ENCODE measurements around the gene ASB13. TPM values are rescaled to one million over a fixed set of nuclear protein-coding genes. Genes with fewer than 3 reads are reported as not detected.
A peak's percentile ranks its signal among the peaks of the same experiment; 100 is the strongest.

Gene ASB13
- total and polyA plus RNA-seq, 2 of the 13 experiments (the other 11 are each of a cell fraction or from before 2014, with no cell fraction given), result 9.3 to 15.4 TPM

GRCh38 chr10:5589661-5590511 lies 76.5 kb downstream of the ASB13 start (continued):
- TF ChIP-seq ZFX (CRISPR knock-in tag; IDR thresholded peaks at IDR 0.05; ENCODE audit: low read depth) (no peak), ZNF678 (CRISPR knock-in tag; IDR thresholded peaks at IDR 0.05) (no peak), THAP9 (CRISPR knock-in tag; IDR thresholded peaks at IDR 0.05; ENCODE audit: borderline replicate concordance) (0 out of 2 replicates have a peak, but pooled peaks have one; percentile 39), ZNF350 (CRISPR knock-in tag; IDR thresholded peaks at IDR 0.05; ENCODE audit: borderline replicate concordance, low read depth) (0 out of 2 replicates have a peak, but pooled peaks have one; percentile 41), CEBPG (CRISPR knock-in tag; IDR thresholded peaks at IDR 0.05) (0 out of 2 replicates have a peak, but pooled peaks have one; percentile 1), MLLT10 (CRISPR knock-in tag; IDR thresholded peaks at IDR 0.05) (no peak), HINFP (CRISPR knock-in tag; IDR thresholded peaks at IDR 0.05; ENCODE audit: low read depth) (no peak), RFX3 (CRISPR knock-in tag; IDR thresholded peaks at IDR 0.05) (no peak), HOXA7 (CRISPR knock-in tag; IDR thresholded peaks at IDR 0.05) (no peak)
